Karpas-422 (cell line): ENCODE data around the gene AMOT. TPM values are rescaled to one million over a fixed set of nuclear protein-coding genes. Genes with fewer than 3 reads are reported as not detected.
A peak's percentile ranks its signal among the peaks of the same experiment; 100 is the strongest.

Source experiments
- DNase-seq: peaks from one replicate; pipeline ENCODE4 v3.0.0-alpha.2; 2015
- H2AFZ ChIP-seq: fragments of 200-600 bp; sonication (generic); 2 replicates; pipeline ENCODE4 v1.6.1; 2014; ENCODE audit warnings: antibody characterized with exemption, low read length, mixed read lengths
- H3K27ac ChIP-seq: fragments of 200-600 bp; sonication (generic); 2 replicates; pipeline ENCODE4 v1.5.1; 2014; ENCODE audit warnings: mild to moderate bottlenecking, low read length, moderate library complexity
- H3K27me3 ChIP-seq: fragments of 200-600 bp; sonication (generic); 2 replicates; pipeline ENCODE4 v1.6.1; 2014; ENCODE audit warnings: low read length, mixed read lengths
- H3K36me3 ChIP-seq: fragments of 200-600 bp; sonication (generic); 2 replicates; pipeline ENCODE4 v1.6.1; 2014; ENCODE audit warnings: low read length, mixed read lengths; ENCODE audit not compliant: insufficient read depth
- H3K4me1 ChIP-seq: fragments of 200-600 bp; sonication (generic); 2 replicates; pipeline ENCODE4 v1.6.1; 2014; ENCODE audit warnings: mild to moderate bottlenecking, low read length, mixed read lengths
- H3K4me2 ChIP-seq: fragments of 200-600 bp; sonication (generic); 2 replicates; pipeline ENCODE4 v1.6.1; 2014; ENCODE audit warnings: low read length, low read depth, mild to moderate bottlenecking; ENCODE audit not compliant: poor library complexity, severe bottlenecking
- H3K4me3 ChIP-seq: fragments of 200-600 bp; sonication (generic); 2 replicates; pipeline ENCODE4 v1.5.1; 2014; ENCODE audit warnings: mild to moderate bottlenecking, antibody characterized with exemption, low read length, mixed read lengths
- H3K79me2 ChIP-seq: fragments of 200-600 bp; sonication (generic); 2 replicates; pipeline ENCODE4 v1.6.1; 2014; ENCODE audit warnings: mild to moderate bottlenecking, low read length, mixed read lengths
- H3K9ac ChIP-seq: fragments of 200-600 bp; sonication (generic); 2 replicates; pipeline ENCODE4 v1.6.0; 2014; ENCODE audit warnings: low read length
- H3K9me2 ChIP-seq: fragments of 200-600 bp; sonication (generic), shearing (Covaris generic); replicated peaks from 2 replicates; pipeline ENCODE4 v1.6.0; 2014; ENCODE audit warnings: mild to moderate bottlenecking, low read length, moderate library complexity; ENCODE audit not compliant: insufficient read depth
- H3K9me3 ChIP-seq: fragments of 300-700, 200-600 bp; sonication (generic); 2 replicates; pipeline ENCODE4 v1.6.1; 2014; ENCODE audit warnings: low read length, mixed read lengths
- H4K20me1 ChIP-seq: fragments of 200-600 bp; sonication (generic); 2 replicates; pipeline ENCODE4 v1.6.1; 2014; ENCODE audit warnings: mild to moderate bottlenecking, antibody characterized with exemption, low read length, low read depth; ENCODE audit not compliant: insufficient read depth
- total RNA-seq: library from RNA; depleted of rRNA; stranded (reverse); fragments of >200 nt; shearing (Covaris generic); gene quantifications from 2 replicates; pipeline ENCODE4 v1.2.3, GENCODE V29; 2014; ENCODE audit warnings: low replicate concordance

AMOT gene
- total RNA-seq, 1 experiment from 2014 or later, result not detected

- Histone ChIP-seq H3K36me3 (no peaks in the 10 kb centered on the region), H4K20me1 (no peaks in the 10 kb centered on the region), H3K27me3 (no peaks in the 10 kb centered on the region), H3K27ac (no peak overlapping the region), H3K4me2 (no peak overlapping the region), H3K79me2 (no peaks in the 10 kb centered on the region), H3K4me1 (no peaks in the 10 kb centered on the region; the same call in 1 of the 2 replicates), H3K9me3 (no peaks in the 10 kb centered on the region), H3K9ac (no peak overlapping the region), H2AFZ (no peak overlapping the region), H3K9me2 (no peaks in the 10 kb centered on the region), H3K4me3 (no peak overlapping the region)
- no peak for DNase-seq
Observed at GRCh38 chrX:112766774-112767173, 73.9 kb downstream of the AMOT start.

GRCh38 chrX:112761242-112762207 lies 79.1 kb downstream of the AMOT start:
- no peaks in the 10 kb centered on the region for H4K20me1 ChIP-seq
- H3K9me2 ChIP-seq, result no peaks in the 10 kb centered on the region
- H2AFZ ChIP-seq, result no peak overlapping the region
- peak; percentile 65 for DNase-seq
- no peak overlapping the region for H3K4me3 ChIP-seq
- no peak overlapping the region for H3K27ac ChIP-seq
- H3K4me1 ChIP-seq, result peaks cover 10% of the 10 kb centered on the region
- H3K4me2 ChIP-seq, result no peak overlapping the region
- H3K9me3 ChIP-seq, result no peaks in the 10 kb centered on the region
- H3K9ac ChIP-seq, result no peak overlapping the region
- H3K79me2 ChIP-seq, result no peaks in the 10 kb centered on the region
- no peaks in the 10 kb centered on the region for H3K36me3 ChIP-seq
- H3K27me3 ChIP-seq, result no peaks in the 10 kb centered on the region

GRCh38 chrX:112760697-112761096 lies 79.9 kb downstream of the AMOT start:
- no peaks in the 10 kb centered on the region for H3K9me2 ChIP-seq
- no peaks in the 10 kb centered on the region for H4K20me1 ChIP-seq
- no peak overlapping the region for H3K9ac ChIP-seq
- no peak overlapping the region for H2AFZ ChIP-seq
- no peaks in the 10 kb centered on the region for H3K36me3 ChIP-seq
- no peak for DNase-seq
- H3K4me3 ChIP-seq, result no peak overlapping the region
- no peak overlapping the region for H3K27ac ChIP-seq
- H3K27me3 ChIP-seq, result no peaks in the 10 kb centered on the region
- peaks cover 10% of the 10 kb centered on the region for H3K4me1 ChIP-seq
- no peaks in the 10 kb centered on the region for H3K9me3 ChIP-seq
- no peak overlapping the region for H3K4me2 ChIP-seq
- no peaks in the 10 kb centered on the region for H3K79me2 ChIP-seq

GRCh38 chrX:112759966-112760365 lies 80.7 kb downstream of the AMOT start:
- no peaks in the 10 kb centered on the region for H4K20me1 ChIP-seq
- no peaks in the 10 kb centered on the region for H3K79me2 ChIP-seq
- peaks cover 10% of the 10 kb centered on the region for H3K4me1 ChIP-seq
- H3K9me3 ChIP-seq, result no peaks in the 10 kb centered on the region
- H3K9ac ChIP-seq, result no peak overlapping the region
- H3K4me3 ChIP-seq, result no peak overlapping the region
- DNase-seq, result no peak
- no peak overlapping the region for H3K27ac ChIP-seq
- H3K36me3 ChIP-seq, result no peaks in the 10 kb centered on the region
- H3K9me2 ChIP-seq, result no peaks in the 10 kb centered on the region
- H2AFZ ChIP-seq, result no peak overlapping the region
- no peaks in the 10 kb centered on the region for H3K27me3 ChIP-seq
- H3K4me2 ChIP-seq, result no peak overlapping the region

- no peaks in the 10 kb centered on the region for H3K79me2 ChIP-seq
- no peak overlapping the region for H2AFZ ChIP-seq
- peaks cover 10% of the 10 kb centered on the region for H3K4me1 ChIP-seq
- no peaks in the 10 kb centered on the region for H3K36me3 ChIP-seq
- H3K9me2 ChIP-seq, result no peaks in the 10 kb centered on the region
- H3K4me2 ChIP-seq, result no peak overlapping the region
- no peak overlapping the region for H3K9ac ChIP-seq
- no peak for DNase-seq
- H4K20me1 ChIP-seq, result no peaks in the 10 kb centered on the region
- H3K9me3 ChIP-seq, result no peaks in the 10 kb centered on the region; the same call in 1 of the 2 replicates
- no peak overlapping the region for H3K27ac ChIP-seq
- H3K27me3 ChIP-seq, result no peaks in the 10 kb centered on the region
- no peak overlapping the region for H3K4me3 ChIP-seq
Observed at GRCh38 chrX:112759512-112759911, 81.1 kb downstream of the AMOT start.

- Histone ChIP-seq H3K4me2 (no peak overlapping the region), H3K4me1 (peaks cover 10% of the 10 kb centered on the region), H3K9me2 (no peaks in the 10 kb centered on the region), H3K27me3 (no peaks in the 10 kb centered on the region), H4K20me1 (no peaks in the 10 kb centered on the region), H2AFZ (no peak overlapping the region), H3K36me3 (no peaks in the 10 kb centered on the region), H3K9me3 (no peaks in the 10 kb centered on the region; the same call in 1 of the 2 replicates), H3K9ac (no peak overlapping the region), H3K79me2 (no peaks in the 10 kb centered on the region), H3K4me3 (no peak overlapping the region), H3K27ac (no peak overlapping the region)
- DNase-seq, result no peak
Observed at GRCh38 chrX:112757946-112758345, 82.7 kb downstream of the AMOT start.

DNA sequence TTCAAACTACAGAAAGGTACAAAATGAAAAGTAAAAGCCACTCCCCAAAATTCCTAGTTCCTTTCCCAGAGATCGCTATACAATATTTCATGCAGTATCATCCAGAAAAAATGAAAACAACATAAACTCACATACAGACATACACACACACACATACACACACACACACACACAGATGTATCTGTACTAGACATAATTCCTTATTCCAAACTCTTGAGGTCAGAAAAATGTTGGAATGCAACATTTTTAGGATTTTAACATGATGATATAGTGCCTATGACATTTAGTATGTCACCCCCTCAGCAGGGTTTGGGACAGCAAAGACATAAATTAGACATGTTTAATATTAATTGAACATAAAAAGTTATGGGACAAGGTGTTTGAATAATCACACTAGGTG lies 87.5 kb downstream of the AMOT start:
- H3K27me3 ChIP-seq, result no peaks in the 10 kb centered on the region
- no peaks in the 10 kb centered on the region; the same call in 1 of the 2 replicates for H3K9me3 ChIP-seq
- H4K20me1 ChIP-seq, result no peaks in the 10 kb centered on the region
- H3K4me2 ChIP-seq, result no peak overlapping the region
- no peak for DNase-seq
- H3K4me3 ChIP-seq, result no peak overlapping the region
- H3K4me1 ChIP-seq, result no peaks in the 10 kb centered on the region
- H3K36me3 ChIP-seq, result no peaks in the 10 kb centered on the region
- no peaks in the 10 kb centered on the region for H3K9me2 ChIP-seq
- H3K27ac ChIP-seq, result no peak overlapping the region
- H3K79me2 ChIP-seq, result no peaks in the 10 kb centered on the region
- H3K9ac ChIP-seq, result no peak overlapping the region
- H2AFZ ChIP-seq, result no peak overlapping the region

- no peak for DNase-seq
- no peaks in the 10 kb centered on the region for H3K4me1 ChIP-seq
- no peaks in the 10 kb centered on the region for H4K20me1 ChIP-seq
- no peaks in the 10 kb centered on the region for H3K36me3 ChIP-seq
- no peaks in the 10 kb centered on the region for H3K27me3 ChIP-seq
- H3K79me2 ChIP-seq, result no peaks in the 10 kb centered on the region
- no peak overlapping the region for H2AFZ ChIP-seq
- no peaks in the 10 kb centered on the region for H3K9me2 ChIP-seq
- H3K9ac ChIP-seq, result no peak overlapping the region
- H3K4me2 ChIP-seq, result no peak overlapping the region
- H3K4me3 ChIP-seq, result no peak overlapping the region
- H3K9me3 ChIP-seq, result no peaks in the 10 kb centered on the region; the same call in 1 of the 2 replicates
- no peak overlapping the region for H3K27ac ChIP-seq
Observed at GRCh38 chrX:112751076-112751475, 89.6 kb downstream of the AMOT start.
